Sciatic nerve (tissue), 2 donors: ENCODE data around the gene WNT3. TPM values are rescaled to one million over a fixed set of nuclear protein-coding genes. Genes with fewer than 3 reads are reported as not detected.
"Not testable (repeated sequence)": the region's sequence is repeated elsewhere in the genome, so short reads cannot be mapped to it uniquely, and the experiment has no call there.

ENCODE experiments used
- ATAC-seq: fragments of 200-7000 bp; cut with Tn5 transposase; one replicate; pipeline ENCODE4 v1.9.1; 2020; ENCODE audit warnings: mild to moderate bottlenecking, moderate library complexity
- DNase-seq: peaks from one replicate; pipeline ENCODE4 v3.0.0-alpha.2; 2020; ENCODE audit warnings: low spot score
- intact Hi-C: fragments of 100-400 bp; cut with DNase I; formaldehyde crosslinking; loops from one replicate; pipeline ENCODE4 v1.14.2; 2022
- total RNA-seq: library from RNA; stranded (reverse); fragmentation: NEBNext Ultra II Directional; extraction: Animal tissue kit (Norgen Biotek cat#: 25700); gene quantifications from one replicate; pipeline ENCODE4 v1.2.1, GENCODE V29; 2021
- donor health status: DM: no; HTN: no; CAD: no.
- donor health status: DM: no; HTN: no; CAD: no.

The WNT3 gene
- total RNA-seq, 1 donor from 2014 or later: 0.98 TPM

DNA sequence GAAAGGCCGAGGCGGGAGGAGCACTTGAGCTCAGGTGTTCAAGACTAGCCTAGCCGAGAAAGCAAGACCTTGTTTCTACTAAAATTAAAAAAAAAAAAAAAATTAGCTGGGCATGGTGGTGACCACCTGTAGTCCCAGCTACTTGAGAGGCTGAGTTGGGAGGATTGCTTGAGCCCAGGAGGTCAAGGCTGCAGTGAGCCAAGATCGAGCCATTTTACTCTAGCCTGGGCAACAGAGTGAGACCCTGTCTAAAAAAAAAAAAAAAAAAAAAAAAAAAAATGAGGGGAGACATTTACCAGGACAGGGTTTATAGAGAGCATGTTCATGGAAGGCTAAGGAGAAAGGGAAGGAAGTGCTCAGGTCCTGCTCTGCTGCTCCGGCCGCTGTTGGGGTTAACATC lies 25.5 kb downstream of the WNT3 start:
- intact Hi-C loops, ATAC-seq, DNase-seq: not testable (repeated sequence)

DNA sequence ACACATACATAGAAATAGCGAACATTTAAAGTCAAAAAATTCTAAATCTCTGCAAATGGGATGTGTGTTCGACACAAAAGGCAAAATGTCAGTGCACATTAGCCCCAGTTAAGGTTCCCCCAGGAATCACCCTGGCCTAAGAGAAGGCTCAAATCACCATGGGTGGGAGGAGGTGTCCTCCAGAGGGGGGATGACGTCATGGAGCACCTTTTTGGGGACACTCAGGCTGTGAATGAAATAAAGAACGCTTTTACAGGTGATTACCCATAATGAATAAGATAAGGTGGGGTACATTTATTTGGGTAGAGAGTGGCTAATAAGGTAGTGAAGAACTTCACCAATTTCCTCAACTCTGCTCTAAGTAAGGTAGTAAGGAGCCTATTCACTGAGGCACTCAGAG lies 26.4 kb downstream of the WNT3 start:
- intact Hi-C loops: no loop called here
- DNase-seq (no peak), ATAC-seq (no peak)

DNA sequence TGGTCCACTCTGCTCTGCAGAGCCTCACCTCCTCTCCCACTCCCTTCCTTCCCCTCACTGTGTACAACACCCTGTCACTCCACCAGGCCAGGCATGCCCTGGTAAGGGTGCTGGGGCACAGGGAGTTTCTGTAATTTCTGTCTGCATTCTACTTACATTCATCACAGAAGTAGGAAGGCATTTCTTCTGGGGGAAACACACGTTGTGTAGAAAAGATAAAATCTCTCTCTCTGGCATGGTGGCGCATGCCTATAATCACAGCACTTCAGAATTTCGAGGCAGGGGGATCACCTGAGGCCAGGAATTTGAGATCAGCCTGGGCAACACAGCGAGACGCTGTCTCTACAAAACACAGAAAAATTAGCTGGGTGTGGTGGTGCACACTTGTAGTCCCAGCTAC lies 27.0 kb downstream of the WNT3 start:
- DNase-seq (no peak), ATAC-seq (no peak)
- intact Hi-C loops: no loop called here

DNA sequence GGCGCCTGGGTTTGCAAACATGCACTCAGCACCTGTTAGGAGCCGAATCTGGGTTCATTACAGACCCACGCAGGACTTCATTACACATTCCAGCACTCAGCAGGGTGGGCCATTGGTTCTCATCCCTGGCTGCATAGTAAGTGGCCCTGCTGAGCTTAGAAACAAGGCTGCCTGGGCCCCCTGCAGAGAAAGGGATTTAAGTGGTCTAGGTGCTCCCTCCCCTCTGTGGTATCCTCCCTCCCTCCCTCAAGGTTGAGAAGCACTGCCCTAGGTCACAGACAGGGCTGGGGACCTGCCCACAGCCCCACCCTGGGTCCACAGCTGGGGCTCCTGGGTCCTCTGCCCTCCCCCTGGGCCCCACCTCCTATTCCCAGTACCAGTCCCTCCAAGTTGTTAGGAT lies 28.3 kb downstream of the WNT3 start:
- DNase-seq (no peak), ATAC-seq (no peak)
- intact Hi-C loops: no loop called here

DNA sequence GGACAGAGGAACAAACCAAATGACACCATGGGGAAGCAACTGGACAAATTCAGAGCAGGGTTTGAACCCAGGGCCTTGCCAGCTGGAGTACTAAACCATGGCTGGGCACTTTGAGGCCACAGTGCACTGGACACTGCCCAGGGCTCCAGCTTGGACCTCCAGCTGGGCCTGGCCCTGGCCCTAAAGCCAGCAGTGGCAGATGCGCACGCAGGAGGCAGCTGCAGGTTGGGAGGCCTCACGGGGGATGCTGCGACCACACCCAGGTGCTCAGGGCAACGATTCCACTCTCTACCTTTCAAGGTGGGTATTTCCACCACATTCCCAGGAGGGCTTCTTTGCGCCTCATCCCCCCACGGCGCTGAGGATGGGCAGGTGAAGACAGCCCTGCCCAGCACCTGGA lies 28.9 kb downstream of the WNT3 start:
- no peak for DNase-seq
- no peak for ATAC-seq
- intact Hi-C loops: no loop called here

DNA sequence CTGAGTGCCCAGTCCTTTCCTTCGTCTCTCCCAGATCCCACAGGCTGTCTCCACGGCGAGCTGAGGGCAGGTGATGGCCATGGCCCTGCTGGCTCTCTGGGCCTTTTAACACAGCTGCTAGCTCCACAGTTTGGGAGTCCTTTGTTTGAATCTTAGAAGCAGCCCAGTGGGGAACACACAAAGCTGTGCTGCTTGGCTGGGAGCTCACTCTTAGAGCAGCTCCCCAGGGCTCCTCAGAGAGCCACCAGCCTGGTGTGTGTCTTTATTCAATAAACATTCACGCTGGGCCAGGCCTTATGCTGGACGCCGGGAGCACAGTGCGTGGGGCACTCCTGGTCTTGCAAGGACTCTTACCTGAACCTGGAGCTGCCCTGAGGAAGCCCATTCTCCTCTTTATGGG lies 29.7 kb downstream of the WNT3 start:
- no peak for DNase-seq
- ATAC-seq: no peak
- intact Hi-C loops: no loop called here

DNA sequence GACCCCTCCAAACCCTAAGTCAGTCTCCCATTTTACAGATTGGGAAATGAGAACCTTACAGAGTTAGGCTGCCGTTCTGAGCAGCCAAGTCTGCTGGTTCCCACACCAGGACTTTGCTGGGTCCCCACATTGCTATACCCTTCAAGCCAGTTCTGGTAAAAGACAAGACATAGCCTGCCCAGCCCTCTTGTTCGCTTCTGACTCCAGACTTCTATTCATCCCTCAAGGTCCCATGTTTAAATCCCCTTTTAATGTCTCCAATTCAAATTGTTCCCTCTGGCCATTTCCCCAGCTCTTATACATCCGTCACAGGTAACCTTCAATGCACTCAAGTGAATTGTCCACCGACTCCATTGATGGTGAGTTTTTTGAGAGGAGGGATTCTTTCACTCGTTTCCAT lies 30.2 kb downstream of the WNT3 start:
- intact Hi-C loops: no loop called here
- DNase-seq: no peak
- no peak for ATAC-seq

DNA sequence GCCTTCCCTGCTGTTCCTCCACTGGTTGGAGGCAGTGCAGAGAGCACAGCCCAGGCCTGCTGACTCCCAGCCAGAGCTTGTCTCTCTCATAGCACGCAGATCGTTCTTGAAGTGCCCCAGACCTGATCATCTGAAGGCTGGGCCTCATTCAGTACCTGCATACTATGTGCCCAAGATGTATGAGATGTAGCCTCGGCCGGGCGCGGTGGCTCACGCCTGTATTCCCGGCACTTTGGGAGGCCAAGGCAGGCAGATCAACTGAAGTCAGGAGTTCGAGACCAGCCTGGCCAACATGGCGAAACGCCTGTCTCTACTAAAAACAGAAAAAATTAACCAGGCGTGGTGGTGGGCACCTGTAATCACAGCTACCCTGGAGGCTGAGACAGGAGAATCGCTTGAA lies 31.0 kb downstream of the WNT3 start:
- intact Hi-C loops: no loop called here
- DNase-seq: no peak
- ATAC-seq: no peak

DNA sequence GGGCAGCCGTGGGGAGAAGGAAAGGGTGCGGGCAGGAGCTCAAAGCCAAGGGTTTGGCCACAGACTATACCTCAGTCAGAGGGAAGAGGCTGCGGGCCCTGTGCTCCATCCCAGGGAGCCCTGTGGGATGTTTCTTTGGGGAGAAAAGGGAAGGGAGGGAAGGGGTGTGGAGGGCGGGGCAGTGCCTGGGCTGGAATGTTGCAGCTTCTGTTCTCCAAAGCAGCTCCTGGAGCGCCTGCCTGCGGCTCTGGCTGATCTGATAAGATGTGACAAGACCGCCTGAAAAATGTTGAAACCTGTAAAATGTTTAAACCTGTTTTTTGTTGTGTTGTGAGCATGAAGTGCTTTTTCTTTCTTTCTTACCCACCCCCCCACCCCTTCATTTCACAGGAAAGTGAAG lies 32.8 kb downstream of the WNT3 start:
- ATAC-seq (no peak), DNase-seq (no peak)
- intact Hi-C loops: no loop called here

DNA sequence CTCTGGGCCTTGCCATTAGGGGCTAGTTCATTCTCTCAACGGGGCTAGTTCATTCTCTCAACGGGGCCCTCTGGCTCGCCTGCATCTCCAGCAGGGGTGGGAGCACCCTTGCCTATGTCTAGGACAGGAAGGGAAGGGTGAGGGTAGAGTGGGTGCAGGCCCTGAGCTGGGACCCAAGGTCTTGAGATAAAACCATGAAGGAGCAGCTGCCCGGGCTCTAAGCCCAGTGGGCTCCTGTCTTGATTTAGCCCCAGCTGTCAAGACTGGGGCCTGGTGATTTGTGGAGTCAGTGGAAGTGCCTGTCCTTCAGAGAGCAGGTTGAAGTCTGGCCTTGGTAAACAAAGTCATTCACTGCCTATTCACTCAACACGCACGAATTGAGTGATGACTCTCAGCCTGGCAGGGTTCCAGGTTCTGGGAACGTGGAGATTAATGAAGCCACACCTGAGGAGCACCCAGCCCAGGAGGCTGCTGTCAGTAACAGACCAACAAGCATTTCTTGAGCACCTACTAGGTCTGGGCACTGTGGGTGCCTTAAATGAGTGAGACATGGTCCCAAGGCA lies 35.4 kb downstream of the WNT3 start:
- intact Hi-C loops: no loop called here
- DNase-seq (no peak), ATAC-seq (no peak)

DNA sequence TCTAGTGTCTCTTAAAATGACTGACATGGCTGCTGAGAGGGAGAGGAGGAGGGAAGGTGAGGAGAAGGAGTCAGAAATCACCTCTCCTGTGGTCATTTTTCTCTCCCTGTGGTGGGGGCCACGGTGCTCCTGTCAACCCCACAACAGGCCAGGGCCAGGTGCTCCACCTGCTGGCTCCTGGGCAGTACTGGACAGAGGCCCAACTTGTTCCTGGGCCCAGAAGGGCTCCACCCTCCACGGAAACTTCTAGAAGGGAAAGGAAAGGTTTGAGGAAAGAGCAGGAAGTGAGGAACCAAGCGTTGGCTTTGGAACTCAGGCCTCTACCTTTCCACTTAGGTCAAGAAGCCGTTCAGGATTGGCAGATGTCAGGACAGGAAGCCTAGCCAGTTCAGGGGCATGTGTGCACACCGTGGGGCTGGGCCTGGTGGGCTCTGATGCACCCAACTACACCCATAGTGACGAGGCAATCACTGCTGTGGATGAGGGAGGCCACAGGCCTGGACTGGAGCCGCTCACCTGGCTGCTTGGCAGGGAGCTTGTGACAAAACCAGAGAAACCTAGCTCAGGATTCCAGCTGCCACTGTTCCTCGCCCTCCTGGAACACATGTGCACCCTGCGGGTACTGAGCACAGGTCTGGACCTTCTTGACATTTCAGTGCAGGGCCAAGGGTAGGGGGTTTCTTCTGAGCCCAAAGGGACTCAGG lies 36.1 kb downstream of the WNT3 start:
- no peak for DNase-seq
- ATAC-seq: no peak
- intact Hi-C loops: no loop called here

DNA sequence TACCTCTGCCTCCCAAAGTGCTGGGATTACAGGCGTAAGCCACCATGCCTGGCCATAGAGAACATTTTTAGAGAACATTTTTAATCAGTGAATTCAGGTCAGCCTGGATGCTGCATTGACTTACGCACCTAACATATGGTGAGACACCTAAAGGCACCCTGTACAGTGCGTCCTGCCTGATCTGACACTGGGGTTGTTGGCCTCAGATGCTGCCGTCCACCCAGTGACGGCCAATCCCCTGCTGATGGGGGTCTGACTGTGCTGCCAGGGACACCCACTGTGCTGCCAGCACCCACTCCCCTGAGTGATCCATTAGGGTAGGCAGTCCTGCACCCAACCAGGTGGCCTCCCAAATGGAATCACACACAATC lies 38.5 kb downstream of the WNT3 start:
- intact Hi-C loops: no loop called here

DNA sequence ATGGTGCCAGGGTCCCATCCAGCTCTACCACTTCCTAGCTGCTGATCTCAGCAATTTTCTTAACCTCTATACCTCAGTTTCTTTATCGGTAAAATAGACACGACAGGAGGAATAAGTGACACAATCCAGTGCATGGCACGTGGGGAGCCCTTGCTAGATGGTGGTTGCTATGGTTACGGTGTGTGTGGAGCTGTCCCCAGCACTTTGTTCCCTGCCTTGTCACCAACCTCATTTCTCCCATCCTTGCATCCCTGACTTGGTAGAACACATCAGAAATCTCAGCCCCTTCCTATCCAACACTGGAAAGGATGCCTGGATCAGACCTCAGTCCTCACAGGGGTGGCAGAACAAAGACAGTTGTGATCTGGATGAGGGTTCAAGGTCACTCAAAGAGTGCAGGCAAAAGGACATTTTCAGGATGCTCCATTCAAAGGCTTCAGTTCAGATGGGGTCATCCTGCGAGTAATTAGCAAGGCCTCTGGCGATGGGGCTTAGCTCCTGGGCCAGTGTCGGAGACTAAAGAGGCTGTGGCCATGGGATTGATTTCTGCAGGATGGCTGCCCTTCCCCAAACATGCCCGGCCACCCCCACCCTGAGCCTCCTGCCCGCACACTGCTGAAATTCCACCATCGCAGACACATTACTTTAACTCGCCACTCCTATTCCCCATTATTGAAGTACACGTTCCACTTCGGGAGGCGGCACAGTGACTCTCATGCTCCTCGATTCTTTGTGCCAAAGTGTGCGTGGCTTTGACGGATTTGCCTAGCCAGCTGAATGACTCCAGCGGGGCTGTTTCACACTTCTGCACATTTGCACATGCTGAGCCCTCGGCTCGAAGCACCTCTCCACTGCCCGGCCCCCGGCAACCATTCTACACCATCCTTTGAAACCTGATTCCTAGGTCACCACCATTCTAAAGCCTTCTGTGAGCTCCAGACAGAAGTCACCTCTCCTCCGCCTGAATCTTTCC lies 40.3 kb downstream of the WNT3 start:
- ATAC-seq (no peak), DNase-seq (no peak)
- intact Hi-C loops: no loop called here

More for the DNA sequence above, 38.5 kb downstream of the WNT3 start:
- no peak for DNase-seq
- ATAC-seq: no peak

DNA sequence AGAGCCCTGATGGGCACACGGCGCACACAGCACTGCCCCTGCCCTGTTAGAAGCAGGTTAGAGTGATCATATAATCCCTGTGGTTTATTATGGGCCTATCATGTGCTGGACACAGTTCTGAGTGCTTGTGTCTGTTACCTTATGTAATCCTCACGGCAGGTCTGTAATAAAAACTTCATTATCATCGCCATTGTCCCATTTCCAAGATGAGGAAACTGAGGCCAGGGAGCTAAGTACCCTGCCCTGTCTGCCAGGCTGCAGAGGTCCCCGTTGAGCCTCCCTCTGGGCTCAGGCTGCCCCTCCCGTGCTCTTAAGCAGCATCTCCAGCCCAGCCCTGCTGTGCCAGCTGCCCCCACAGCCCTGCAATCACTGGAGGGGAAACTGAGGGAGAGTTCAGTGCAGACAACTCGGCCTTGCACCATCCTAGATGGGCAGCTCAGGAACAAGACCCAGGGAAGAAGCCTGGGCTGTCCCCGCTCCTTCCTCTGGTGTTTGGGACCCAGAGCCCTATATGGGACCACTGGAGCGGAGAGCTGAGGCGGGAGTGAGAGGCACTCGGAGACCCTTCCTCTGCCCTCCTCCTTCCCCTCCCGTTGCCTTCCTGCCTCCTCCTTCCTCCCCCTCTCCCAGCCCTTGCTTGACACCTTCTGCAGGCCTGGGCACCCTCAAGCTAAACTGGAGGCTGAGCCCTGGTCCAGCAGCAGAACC lies 42.0 kb downstream of the WNT3 start:
- no peak for ATAC-seq
- intact Hi-C loops: no loop called here
- DNase-seq: no peak

DNA sequence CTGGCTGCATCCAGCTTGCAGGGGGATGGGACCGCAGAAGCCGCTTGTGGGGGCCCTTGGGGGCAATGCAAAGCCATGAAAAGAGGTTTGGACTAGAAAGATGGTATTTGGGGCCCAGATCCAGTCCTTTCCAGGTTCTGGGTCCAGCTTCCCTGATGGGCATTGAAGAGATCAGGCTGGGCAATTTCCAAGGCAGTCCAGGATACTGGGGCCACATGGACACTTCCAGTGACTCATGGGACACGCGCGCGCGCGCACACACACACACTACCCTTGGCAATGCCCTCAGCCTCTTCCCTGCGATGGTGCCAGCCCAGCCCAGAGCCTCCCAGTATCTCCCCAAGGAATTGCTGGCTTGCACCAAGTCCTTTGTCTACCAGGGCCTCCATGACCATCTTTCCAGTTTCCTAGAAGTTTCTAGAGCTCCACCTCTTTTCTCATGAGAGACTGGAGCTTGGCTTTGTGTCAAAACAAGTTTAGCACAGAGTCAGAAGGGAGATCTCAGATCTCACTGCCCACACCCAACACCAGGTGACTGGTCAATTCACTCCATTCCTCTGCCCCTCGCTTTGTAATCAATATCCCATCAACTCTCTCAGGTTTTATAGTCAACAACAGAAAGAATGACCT lies 44.3 kb downstream of the WNT3 start:
- ATAC-seq (no peak), DNase-seq (no peak)
- intact Hi-C loops: no loop called here

DNA sequence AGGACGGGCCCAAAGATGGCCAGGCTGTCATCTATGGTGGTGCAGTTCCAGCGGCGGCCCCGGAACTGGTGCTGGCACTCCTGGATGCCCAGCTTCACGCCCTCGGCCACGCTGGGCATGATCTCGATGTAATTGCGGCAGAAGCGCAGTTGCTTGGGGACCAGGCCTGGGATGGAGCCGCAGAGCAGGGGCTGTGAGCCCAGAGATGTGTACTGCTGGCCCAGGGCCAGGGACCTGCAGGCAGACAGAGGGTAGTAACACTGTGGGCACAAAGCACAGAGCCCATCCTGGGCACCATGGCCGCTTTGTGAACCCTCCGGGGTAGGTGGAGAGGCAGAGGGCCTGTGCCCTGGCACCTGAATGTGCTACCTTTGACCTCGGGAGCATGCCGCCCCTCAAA lies 44.8 kb downstream of the WNT3 start:
- intact Hi-C loops: no loop called here
- peak; percentile 54 for DNase-seq
- ATAC-seq: no peak

DNA sequence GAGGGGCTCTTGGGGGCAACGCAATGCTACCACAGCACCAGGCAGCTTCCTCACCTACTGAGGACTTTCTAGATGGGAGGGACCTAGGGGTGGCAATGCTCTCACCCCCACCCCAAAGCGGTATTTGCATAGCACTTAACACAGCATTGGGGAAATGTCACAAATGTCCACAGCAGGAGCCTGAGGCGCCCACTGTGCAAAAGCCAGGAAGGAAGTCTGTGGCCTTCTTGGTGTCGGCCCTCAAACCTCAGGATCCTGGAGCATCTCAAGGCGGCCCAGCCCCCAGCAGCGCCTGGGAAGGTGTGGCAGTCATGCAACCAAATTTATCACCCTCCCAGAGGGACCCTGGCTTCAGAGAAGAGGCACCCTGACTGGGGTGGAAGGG lies 45.3 kb downstream of the WNT3 start:
- DNase-seq (peak; percentile 48), ATAC-seq (no peak)
- intact Hi-C loops: no loop called here

DNA sequence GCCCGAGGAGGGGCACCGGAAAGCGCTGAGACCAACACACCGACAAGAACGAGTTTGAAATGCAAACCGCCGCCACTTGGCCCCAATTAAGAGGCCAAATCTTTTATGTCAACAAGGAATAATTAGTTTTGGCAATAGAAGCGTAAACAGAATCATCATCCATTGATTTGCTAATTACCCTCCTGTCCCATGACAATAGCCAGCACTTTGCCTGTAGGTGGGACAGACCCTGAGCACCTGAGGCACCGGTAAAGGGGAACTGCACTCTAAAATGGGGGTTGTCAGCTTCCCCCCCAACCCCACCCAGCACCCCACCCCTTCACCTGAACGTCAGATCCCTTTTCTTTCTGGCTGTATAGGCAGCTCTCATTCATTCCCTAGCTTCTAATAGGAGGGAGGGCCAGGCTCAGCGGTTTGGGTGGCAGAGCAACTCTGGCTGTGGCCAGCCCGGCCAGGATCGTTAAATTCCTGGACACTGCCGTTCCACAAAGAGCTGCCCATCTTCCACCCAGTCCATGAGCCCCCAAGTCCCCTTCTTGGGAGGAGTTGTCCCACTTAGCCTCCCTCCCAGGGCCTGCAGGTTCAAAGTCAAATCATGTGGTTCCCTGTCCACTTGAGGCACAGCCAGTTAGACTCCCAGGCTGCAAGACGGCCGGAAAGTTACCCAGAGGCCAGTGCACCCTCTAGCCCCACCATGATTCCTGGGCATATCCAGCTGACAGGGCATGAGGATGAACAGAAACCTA lies 45.8 kb downstream of the WNT3 start:
- ATAC-seq (no peak), DNase-seq (peak; percentile 31)
- intact Hi-C loops: no loop called here
